ENCODE data around the gene PDE3B.

The PDE3B gene

GRCh38 chr11:14892577-14892976 lies 249.0 kb downstream of the PDE3B start:
- H3K9ac ChIP-seq (ENCODE audit: low read length): no peak overlapping the region
- H3K27ac ChIP-seq (ENCODE audit: low read depth, low read length): no peak overlapping the region

GRCh38 chr11:14894657-14895598 lies 251.3 kb downstream of the PDE3B start:
- H3K27me3 ChIP-seq (ENCODE audit: control insufficient read depth, insufficient read depth, low read length): no peaks in the 10 kb centered on the region
- H3K27ac ChIP-seq (ENCODE audit: low read depth, low read length): no peak overlapping the region
- no peaks in the 10 kb centered on the region for H3K4me1 ChIP-seq (ENCODE audit: control insufficient read depth, insufficient read depth, low read length)
- H3K4me3 ChIP-seq (ENCODE audit: low read length): no peak overlapping the region
- no peaks in the 10 kb centered on the region for H3K36me3 ChIP-seq (ENCODE audit: control insufficient read depth, insufficient read depth, low read length)
- H3K9ac ChIP-seq (ENCODE audit: low read length): no peak overlapping the region

More at GRCh38 chr11:14892577-14892976, 249.0 kb downstream of the PDE3B start:
- Histone ChIP-seq H3K4me1 (ENCODE audit: control insufficient read depth, insufficient read depth, low read length) (no peaks in the 10 kb centered on the region), H3K36me3 (ENCODE audit: control insufficient read depth, insufficient read depth, low read length) (no peaks in the 10 kb centered on the region), H3K4me3 (ENCODE audit: low read length) (peak overlapping the region; percentile 73), H3K27me3 (ENCODE audit: control insufficient read depth, insufficient read depth, low read length) (no peaks in the 10 kb centered on the region)

GRCh38 chr11:14898355-14898754 lies 254.8 kb downstream of the PDE3B start:
- Histone ChIP-seq H3K27me3 (ENCODE audit: control insufficient read depth, insufficient read depth, low read length) (no peaks in the 10 kb centered on the region), H3K4me3 (ENCODE audit: low read length) (no peak overlapping the region), H3K4me1 (ENCODE audit: control insufficient read depth, insufficient read depth, low read length) (no peaks in the 10 kb centered on the region), H3K27ac (ENCODE audit: low read depth, low read length) (no peak overlapping the region), H3K9ac (ENCODE audit: low read length) (no peak overlapping the region), H3K36me3 (ENCODE audit: control insufficient read depth, insufficient read depth, low read length) (no peaks in the 10 kb centered on the region)

GRCh38 chr11:14898906-14899305 lies 255.3 kb downstream of the PDE3B start:
- H3K27me3 ChIP-seq (ENCODE audit: control insufficient read depth, insufficient read depth, low read length): no peaks in the 10 kb centered on the region
- H3K4me3 ChIP-seq (ENCODE audit: low read length): no peak overlapping the region

GRCh38 chr11:14902650-14903350 lies 259.2 kb downstream of the PDE3B start:
- no peaks in the 10 kb centered on the region for H3K36me3 ChIP-seq (ENCODE audit: control insufficient read depth, insufficient read depth, low read length)
- H3K27ac ChIP-seq (ENCODE audit: low read depth, low read length): no peak overlapping the region
- no peaks in the 10 kb centered on the region for H3K4me1 ChIP-seq (ENCODE audit: control insufficient read depth, insufficient read depth, low read length)
- H3K4me3 ChIP-seq (ENCODE audit: low read length): no peak overlapping the region
- H3K9ac ChIP-seq (ENCODE audit: low read length): no peak overlapping the region
- no peaks in the 10 kb centered on the region for H3K27me3 ChIP-seq (ENCODE audit: control insufficient read depth, insufficient read depth, low read length)

More at GRCh38 chr11:14898906-14899305, 255.3 kb downstream of the PDE3B start:
- H3K27ac ChIP-seq (ENCODE audit: low read depth, low read length): no peak overlapping the region
- H3K36me3 ChIP-seq (ENCODE audit: control insufficient read depth, insufficient read depth, low read length): no peaks in the 10 kb centered on the region
- no peaks in the 10 kb centered on the region for H3K4me1 ChIP-seq (ENCODE audit: control insufficient read depth, insufficient read depth, low read length)
- H3K9ac ChIP-seq (ENCODE audit: low read length): no peak overlapping the region

GRCh38 chr11:14904745-14905103 lies 261.1 kb downstream of the PDE3B start:
- Histone ChIP-seq H3K4me1 (ENCODE audit: control insufficient read depth, insufficient read depth, low read length) (no peaks in the 10 kb centered on the region), H3K9ac (ENCODE audit: low read length) (no peak overlapping the region), H3K36me3 (ENCODE audit: control insufficient read depth, insufficient read depth, low read length) (no peaks in the 10 kb centered on the region), H3K4me3 (ENCODE audit: low read length) (peak overlapping the region; percentile 74), H3K27me3 (ENCODE audit: control insufficient read depth, insufficient read depth, low read length) (no peaks in the 10 kb centered on the region), H3K27ac (ENCODE audit: low read depth, low read length) (no peak overlapping the region)

GRCh38 chr11:14905104-14906033 lies 261.8 kb downstream of the PDE3B start:
- H3K4me1 ChIP-seq (ENCODE audit: control insufficient read depth, insufficient read depth, low read length): no peaks in the 10 kb centered on the region
- no peaks in the 10 kb centered on the region for H3K36me3 ChIP-seq (ENCODE audit: control insufficient read depth, insufficient read depth, low read length)
- no peak overlapping the region for H3K9ac ChIP-seq (ENCODE audit: low read length)
- peak overlapping the region; percentile 74 for H3K4me3 ChIP-seq (ENCODE audit: low read length)
- no peak overlapping the region for H3K27ac ChIP-seq (ENCODE audit: low read depth, low read length)
- H3K27me3 ChIP-seq (ENCODE audit: control insufficient read depth, insufficient read depth, low read length): no peaks in the 10 kb centered on the region

GRCh38 chr11:14906578-14906977 lies 263.0 kb downstream of the PDE3B start:
- Histone ChIP-seq H3K36me3 (ENCODE audit: control insufficient read depth, insufficient read depth, low read length) (no peaks in the 10 kb centered on the region), H3K27ac (ENCODE audit: low read depth, low read length) (no peak overlapping the region)

GRCh38 chr11:14906993-14907392 lies 263.4 kb downstream of the PDE3B start:
- H3K4me3 ChIP-seq (ENCODE audit: low read length): no peak overlapping the region
- no peaks in the 10 kb centered on the region for H3K36me3 ChIP-seq (ENCODE audit: control insufficient read depth, insufficient read depth, low read length)
- no peaks in the 10 kb centered on the region for H3K27me3 ChIP-seq (ENCODE audit: control insufficient read depth, insufficient read depth, low read length)
- no peaks in the 10 kb centered on the region for H3K4me1 ChIP-seq (ENCODE audit: control insufficient read depth, insufficient read depth, low read length)
- H3K27ac ChIP-seq (ENCODE audit: low read depth, low read length): no peak overlapping the region
- no peak overlapping the region for H3K9ac ChIP-seq (ENCODE audit: low read length)

More at GRCh38 chr11:14906578-14906977, 263.0 kb downstream of the PDE3B start:
- Histone ChIP-seq H3K27me3 (ENCODE audit: control insufficient read depth, insufficient read depth, low read length) (no peaks in the 10 kb centered on the region), H3K4me1 (ENCODE audit: control insufficient read depth, insufficient read depth, low read length) (no peaks in the 10 kb centered on the region), H3K9ac (ENCODE audit: low read length) (no peak overlapping the region), H3K4me3 (ENCODE audit: low read length) (no peak overlapping the region)

GRCh38 chr11:14907411-14908213 lies 264.0 kb downstream of the PDE3B start:
- Histone ChIP-seq H3K27ac (ENCODE audit: low read depth, low read length) (no peak overlapping the region), H3K27me3 (ENCODE audit: control insufficient read depth, insufficient read depth, low read length) (no peaks in the 10 kb centered on the region), H3K4me1 (ENCODE audit: control insufficient read depth, insufficient read depth, low read length) (no peaks in the 10 kb centered on the region), H3K36me3 (ENCODE audit: control insufficient read depth, insufficient read depth, low read length) (no peaks in the 10 kb centered on the region), H3K4me3 (ENCODE audit: low read length) (no peak overlapping the region), H3K9ac (ENCODE audit: low read length) (no peak overlapping the region)

- Histone ChIP-seq H3K36me3 (ENCODE audit: control insufficient read depth, insufficient read depth, low read length) (no peaks in the 10 kb centered on the region), H3K4me1 (ENCODE audit: control insufficient read depth, insufficient read depth, low read length) (no peaks in the 10 kb centered on the region), H3K27ac (ENCODE audit: low read depth, low read length) (no peak overlapping the region), H3K27me3 (ENCODE audit: control insufficient read depth, insufficient read depth, low read length) (no peaks in the 10 kb centered on the region), H3K9ac (ENCODE audit: low read length) (no peak overlapping the region), H3K4me3 (ENCODE audit: low read length) (no peak overlapping the region)
These were observed 264.7 kb downstream of the PDE3B start for GRCh38 chr11:14908214-14908880.
